ENCODE results near the gene NOS1AP. TPM values are rescaled to one million over a fixed set of nuclear protein-coding genes. Genes with fewer than 3 reads are reported as not detected.

Gene NOS1AP
- total RNA-seq, 2 donors from 2014 or later: 3.1 to 4.0 TPM

GRCh38 chr1:162193815-162194214 lies 124.3 kb downstream of the NOS1AP start:
- Histone ChIP-seq H3K36me3 (replicated peaks in 1 of 2; ENCODE audit: insufficient read depth in 1 of 2, low read depth in 2 of 2) (no peaks in the 10 kb centered on the region), H3K4me1 (peaks cover 68% of the 10 kb centered on the region), H3K27me3 (no peaks in the 10 kb centered on the region), H3K9me3 (no peaks in the 10 kb centered on the region), H3K27ac (peak overlapping the region in 3 of 4 donors; percentile 48 to 51 (median 51)), H3K4me3 (no peak overlapping the region)
- DNase-seq (no peak), ATAC-seq (no peak)
- TF ChIP-seq CTCF (IDR thresholded peaks at IDR 0.05) (no peak), POLR2A (IDR thresholded peaks at IDR 0.05) (no peak)
- 55 to 61% methylated on average over 3 of the region's 3 CpGs for WGBS, 2 donors
- intact Hi-C loops (cut with DNase I): no loop called here

DNA sequence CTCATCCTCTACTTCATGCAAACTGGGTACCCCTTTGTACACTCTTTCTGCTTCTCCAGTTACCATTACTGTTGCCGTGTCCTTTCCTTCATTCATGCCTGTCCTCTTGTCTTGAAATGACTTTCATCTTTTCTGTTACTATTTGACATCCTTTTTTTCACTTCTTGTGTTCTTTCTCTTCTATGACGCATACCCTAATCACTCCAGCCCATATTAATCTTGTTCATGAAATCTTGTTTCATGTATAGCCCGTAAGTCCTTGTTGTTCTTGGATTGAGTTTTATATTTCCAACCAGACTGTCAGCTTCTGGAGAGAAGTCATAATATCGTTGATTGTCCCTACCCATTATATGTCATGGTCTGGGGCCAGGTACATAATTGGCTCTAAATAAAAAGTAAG lies 126.1 kb downstream of the NOS1AP start:
- H3K4me3 ChIP-seq: no peak overlapping the region
- H3K4me1 ChIP-seq: peaks cover 65% of the 10 kb centered on the region
- no peaks in the 10 kb centered on the region for H3K27me3 ChIP-seq
- TF ChIP-seq POLR2A (IDR thresholded peaks at IDR 0.05) (no peak), CTCF (IDR thresholded peaks at IDR 0.05) (no peak)
- intact Hi-C loops (cut with DNase I): no loop called here
- no peak overlapping the region for H3K27ac ChIP-seq
- 52 to 62% methylated on average over 4 of the region's 4 CpGs for WGBS, 2 donors
- no peak for ATAC-seq
- DNase-seq: no peak
- H3K9me3 ChIP-seq: no peaks in the 10 kb centered on the region
- no peaks in the 10 kb centered on the region for H3K36me3 ChIP-seq (replicated peaks in 1 of 2; ENCODE audit: insufficient read depth in 1 of 2, low read depth in 2 of 2)

GRCh38 chr1:162196387-162196786 lies 126.9 kb downstream of the NOS1AP start:
- H3K4me1 ChIP-seq: peaks cover 57% of the 10 kb centered on the region
- no peak for TF ChIP-seq POLR2A (IDR thresholded peaks at IDR 0.05)
- no peak for TF ChIP-seq CTCF (IDR thresholded peaks at IDR 0.05)
- 75% methylated on average over 4 of the region's 4 CpGs for WGBS, 2 donors
- no peak overlapping the region for H3K27ac ChIP-seq
- H3K36me3 ChIP-seq (replicated peaks in 1 of 2; ENCODE audit: insufficient read depth in 1 of 2, low read depth in 2 of 2): no peaks in the 10 kb centered on the region
- no peaks in the 10 kb centered on the region for H3K9me3 ChIP-seq
- no peaks in the 10 kb centered on the region for H3K27me3 ChIP-seq
- H3K4me3 ChIP-seq: no peak overlapping the region
- ATAC-seq (no peak), DNase-seq (no peak)
- intact Hi-C loops (cut with DNase I): no loop called here

GRCh38 chr1:162197041-162197531 lies 127.6 kb downstream of the NOS1AP start:
- peak in 1 of 4 donors; percentile 31 for DNase-seq
- H3K27me3 ChIP-seq: no peaks in the 10 kb centered on the region
- no peak overlapping the region for H3K4me3 ChIP-seq
- peak; percentile 10 for ATAC-seq
- no peaks in the 10 kb centered on the region for H3K36me3 ChIP-seq (replicated peaks in 1 of 2; ENCODE audit: insufficient read depth in 1 of 2, low read depth in 2 of 2)
- no peaks in the 10 kb centered on the region for H3K9me3 ChIP-seq
- TF ChIP-seq POLR2A (IDR thresholded peaks at IDR 0.05) (no peak), CTCF (IDR thresholded peaks at IDR 0.05) (no peak)
- H3K4me1 ChIP-seq: peaks cover 50% of the 10 kb centered on the region
- WGBS, 2 donors: 32 to 50% methylated on average over 8 of the region's 8 CpGs
- H3K27ac ChIP-seq: peak overlapping the region in 3 of 4 donors; percentile 44 to 52 (median 45)
- intact Hi-C loops (cut with DNase I): no loop called here

All from body of pancreas (tissue), 4 donors.